Stimulated activated CD8-positive, alpha-beta memory T cell treated with anti-CD3 and anti-CD28 coated beads, Interleukin-4, amount 100 ng/mL, for 4 hours (primary cell): ENCODE results near the gene LEKR1.

ENCODE experiments used
- DNase-seq, 2 donors: peaks; one replicate each; pipeline ENCODE4 v3.0.0-alpha.2; 2020; ENCODE audit warnings: low read depth in 2 of 2, low spot score in 1 of 2

Gene LEKR1

DNA sequence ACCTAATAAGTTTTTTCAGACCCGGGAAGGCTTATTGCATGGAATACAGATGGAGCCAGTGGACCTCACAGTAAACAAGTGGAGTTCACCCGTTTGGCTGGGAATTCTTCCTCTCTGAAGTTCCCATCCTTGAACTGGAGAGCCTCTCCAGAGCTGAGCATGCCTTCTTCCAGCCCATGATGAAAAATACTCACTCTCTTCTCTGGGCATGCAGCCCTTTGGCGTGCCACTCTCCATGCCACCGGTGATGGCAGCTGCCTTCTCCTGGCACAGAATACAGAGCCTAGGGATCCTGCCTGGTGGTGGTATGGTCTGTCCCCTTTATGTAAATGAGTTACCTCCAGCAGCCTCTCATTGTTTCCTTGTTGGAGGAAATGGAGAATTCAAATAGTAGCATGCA, 150.8 kb downstream of the LEKR1 start:
- DNase-seq = no peak

DNA sequence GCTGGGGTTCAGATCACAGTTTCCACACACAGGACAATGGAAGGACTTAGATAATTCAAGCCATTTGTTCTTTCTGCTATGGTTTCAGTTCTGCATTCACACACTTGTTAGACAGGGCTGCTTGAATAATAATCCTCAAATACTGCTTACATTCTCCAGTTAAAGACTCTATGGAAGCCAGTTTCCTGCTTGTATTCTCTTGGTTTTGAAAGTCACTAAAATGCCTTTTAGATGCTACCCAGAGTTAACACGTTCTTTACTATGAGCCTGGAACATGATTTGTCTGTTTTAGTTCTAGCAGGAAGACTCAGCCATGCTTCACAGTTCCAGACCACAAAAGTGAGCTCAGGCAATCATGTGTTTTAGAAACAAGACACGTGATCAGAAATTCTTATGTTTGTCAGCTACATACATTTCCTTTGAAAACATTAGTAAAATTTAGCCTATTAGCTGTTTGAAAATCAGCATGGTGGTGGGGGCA, 152.4 kb downstream of the LEKR1 start:
- DNase-seq = no peak

DNA sequence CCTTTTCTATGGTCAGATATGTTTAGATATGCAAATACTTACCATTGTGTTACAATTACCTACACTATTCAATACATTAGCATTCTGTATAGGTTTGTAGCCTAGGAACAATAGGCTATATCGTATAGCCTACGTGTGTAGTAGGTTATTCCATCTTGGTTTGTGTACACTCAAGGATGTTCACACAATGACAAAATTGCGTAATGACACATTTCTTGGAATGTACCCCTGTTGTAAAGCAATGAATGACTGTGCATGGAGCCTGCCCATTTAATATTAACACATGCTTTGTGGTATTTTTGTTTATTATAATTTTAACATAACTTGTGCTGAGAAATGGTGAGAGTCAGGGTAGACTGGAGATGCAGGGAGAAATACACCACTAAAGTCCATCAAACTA, 154.9 kb downstream of the LEKR1 start:
- DNase-seq = no peak

DNA sequence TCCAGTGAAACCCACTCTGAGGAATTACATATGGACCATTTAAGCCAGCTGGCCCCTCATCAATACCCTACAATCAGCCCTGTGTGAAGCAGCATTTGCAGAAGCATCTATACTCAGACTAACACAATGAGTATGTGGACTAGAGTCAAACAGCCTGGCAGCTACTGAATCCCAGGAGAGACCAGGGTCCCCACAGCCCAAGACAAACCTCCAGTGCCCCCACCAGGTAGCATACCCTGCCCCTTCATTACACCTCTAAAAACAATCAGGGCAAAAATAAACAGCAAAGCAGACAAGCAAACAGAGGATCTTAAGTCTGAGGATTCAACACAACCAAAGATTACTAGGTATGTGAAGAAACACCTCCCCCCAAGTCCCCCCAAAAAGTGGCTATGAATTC, 157.4 kb downstream of the LEKR1 start:
- no peak for DNase-seq

DNA sequence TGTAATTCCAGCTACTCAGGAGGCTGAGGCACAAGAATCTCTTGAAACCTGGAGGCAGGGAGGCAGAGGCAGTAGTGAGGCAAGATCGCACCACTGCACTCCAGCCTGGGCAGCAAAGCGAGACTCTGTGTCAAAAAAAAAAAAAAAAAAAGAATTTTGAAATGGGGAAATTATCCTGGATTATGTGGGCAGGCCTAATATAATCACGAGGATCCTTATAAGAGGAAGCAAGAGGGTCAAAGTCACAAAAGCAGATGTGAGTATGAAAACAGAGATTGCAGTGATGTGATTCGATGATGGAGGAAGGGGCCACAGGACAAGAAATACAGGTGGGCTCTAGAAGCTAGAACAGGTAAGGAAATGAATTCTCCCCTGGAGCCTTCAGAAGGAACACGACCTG, 159.6 kb downstream of the LEKR1 start:
- no peak for DNase-seq

DNA sequence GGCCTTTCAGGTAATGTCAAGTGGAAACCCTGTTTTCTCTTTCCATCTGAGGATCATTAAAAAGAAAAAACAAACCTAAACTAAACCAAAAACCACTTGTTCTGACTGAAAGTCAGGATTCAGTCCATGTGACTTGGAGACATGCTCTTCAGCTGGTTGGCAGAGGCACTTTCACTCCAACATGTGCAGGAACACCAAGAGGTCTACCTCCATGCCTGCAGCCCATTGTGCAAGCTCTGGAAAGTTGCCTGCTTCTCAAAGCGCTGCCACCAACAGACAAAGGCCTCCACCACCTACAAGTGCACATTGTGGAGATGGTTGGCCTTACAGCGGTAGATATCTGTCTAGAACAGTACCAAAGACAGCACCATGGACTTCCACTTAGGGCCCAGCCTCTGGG, 161.8 kb downstream of the LEKR1 start:
- DNase-seq = no peak

DNA sequence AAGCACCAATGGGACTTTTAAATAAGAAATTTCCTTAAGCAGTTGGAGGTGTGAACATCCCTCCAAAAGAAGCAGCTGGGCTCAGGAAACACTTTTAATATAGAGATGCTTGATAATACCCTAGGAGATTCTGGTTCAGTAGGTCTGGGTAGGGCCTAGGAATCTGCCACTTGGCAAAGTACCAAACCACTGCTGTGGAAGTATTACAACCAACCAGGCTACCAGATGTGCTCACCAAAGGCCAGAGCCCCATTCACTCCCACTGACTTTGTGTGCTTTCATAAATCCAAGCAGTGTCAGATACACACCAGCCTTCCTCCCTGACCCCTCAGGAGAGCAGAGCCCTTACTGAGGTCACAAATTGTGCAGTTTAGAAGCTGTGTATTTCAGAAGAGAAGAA, 171.2 kb downstream of the LEKR1 start:
- DNase-seq = no peak

DNA sequence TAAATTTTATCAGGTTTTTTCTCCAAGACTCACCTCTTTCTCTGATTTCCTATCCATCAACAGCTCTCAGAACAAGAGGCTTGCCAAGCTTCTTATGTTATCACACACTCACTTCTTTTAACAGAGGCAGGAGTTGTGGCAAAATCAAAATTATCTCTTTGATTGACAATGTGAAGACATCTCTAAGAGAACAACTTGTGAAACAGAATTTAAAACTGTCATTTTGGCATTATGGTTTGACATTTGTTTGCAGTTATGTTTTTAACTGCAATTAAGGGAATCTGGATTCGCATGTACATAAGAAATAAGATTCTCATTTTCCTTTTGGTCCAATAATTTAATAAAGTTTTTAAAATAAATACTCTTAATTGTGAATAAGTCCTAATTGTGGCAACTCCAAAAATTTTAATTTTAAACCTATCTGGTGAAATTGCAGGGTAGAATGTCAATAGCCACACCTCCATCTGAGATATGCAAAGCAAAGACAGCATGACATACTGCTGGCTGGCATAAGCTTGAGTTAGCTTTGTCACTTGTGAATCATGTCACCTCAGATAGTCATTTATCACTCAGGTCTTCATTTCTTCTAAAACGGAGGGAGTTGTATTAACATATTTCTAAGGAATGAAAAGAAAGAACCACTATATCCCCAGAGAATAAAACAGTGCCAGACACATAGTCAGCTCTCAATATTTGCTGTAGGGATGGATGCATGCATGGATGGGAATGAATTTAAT, 175.2 kb downstream of the LEKR1 start:
- DNase-seq = no peak

DNA sequence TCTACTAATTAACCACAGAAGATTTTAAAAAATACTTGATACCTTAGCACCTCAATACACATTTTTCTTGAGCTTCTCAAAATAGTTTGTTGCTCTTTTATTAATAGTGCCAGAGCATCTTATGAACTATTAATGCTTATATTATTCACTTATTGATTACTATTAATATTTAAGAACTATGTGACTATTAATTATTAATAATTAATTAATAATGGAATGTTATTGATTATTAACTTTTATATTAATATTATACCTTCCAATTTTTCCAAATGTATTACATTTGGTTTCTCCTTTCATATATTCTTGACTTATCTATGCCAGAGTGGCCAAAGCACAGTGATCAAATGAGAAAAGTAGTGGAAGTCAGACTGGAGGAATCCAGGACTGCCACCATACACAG, 195.5 kb downstream of the LEKR1 start:
- DNase-seq = no peak

DNA sequence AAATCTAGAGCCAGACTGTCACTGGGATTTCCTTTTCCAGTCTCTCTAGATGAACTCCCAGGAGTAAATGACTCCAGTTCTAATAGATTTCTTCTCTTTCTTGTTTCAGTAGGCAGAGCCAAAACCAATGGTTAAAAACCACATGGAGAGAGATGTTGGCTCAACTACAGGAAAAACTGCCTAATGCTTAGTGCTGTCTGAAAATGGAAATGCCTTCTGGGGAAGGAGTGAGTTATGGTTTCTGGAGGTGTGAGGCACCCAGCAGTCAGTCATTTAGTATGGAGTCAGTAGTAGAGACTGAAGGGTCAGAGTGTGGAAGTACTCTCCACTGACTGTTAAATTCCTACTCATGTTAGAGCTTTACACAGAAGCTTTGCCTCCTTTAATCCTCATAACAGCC, 197.1 kb downstream of the LEKR1 start:
- DNase-seq = no peak

DNA sequence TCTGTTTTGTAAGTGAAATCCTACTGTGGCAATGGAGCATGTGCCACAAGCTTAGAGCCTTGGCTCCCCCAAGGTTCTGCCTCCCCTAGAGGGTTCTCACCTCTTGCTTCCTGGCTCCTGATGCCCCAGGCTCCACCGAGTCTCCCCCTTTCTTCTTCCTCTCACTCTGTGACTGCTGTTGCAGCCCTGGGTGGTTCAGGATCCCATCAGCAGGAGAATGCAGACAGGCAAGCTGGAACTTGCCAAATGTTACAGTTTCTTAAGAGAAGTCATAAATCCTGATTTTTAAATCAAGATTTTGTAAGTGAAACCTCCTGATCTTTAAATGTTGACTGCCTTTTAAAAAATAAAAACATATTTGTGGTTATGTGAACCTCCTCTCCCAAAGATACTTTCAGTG, 199.9 kb downstream of the LEKR1 start:
- DNase-seq = no peak

DNA sequence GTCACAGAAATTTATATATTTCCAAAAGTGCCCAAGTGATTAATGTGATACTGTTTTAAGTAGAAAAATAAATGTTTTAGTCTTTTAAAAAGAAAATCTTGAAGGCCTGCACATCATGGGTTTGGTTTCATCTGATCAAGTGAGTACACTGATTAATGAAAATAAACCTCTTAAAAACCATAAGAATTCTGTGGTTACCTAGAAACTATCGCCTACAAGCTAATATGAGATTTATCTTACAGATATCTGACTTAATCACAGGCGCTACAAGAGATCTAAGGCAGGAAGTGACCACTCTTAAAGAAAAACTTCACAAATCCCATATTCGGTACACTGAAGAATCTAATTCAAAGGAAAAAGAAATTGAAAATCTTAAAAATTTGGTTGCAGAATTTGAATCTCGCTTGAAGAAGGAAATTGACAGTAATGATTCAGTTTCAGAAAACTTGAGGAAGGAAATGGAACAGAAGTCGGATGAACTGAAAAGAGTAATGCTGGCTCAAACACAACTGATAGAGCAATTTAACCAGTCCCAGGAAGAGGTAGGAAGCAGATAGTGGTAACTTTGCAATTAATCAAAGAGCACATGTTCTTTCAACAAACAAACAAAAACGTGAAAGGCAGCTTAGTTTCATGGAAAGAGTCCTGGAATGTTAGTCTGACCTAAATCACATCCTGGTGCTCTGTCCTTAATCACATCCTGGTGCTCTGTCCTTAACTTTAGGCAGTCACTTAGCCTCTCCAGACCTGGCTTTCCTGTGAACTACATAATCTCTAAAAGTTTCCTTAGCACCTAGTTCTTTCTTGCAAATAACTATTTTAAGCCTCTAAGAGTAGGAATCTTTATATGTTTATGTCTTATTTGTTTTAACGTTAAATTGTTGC, 201.9 kb downstream of the LEKR1 start:
- DNase-seq = no peak

DNA sequence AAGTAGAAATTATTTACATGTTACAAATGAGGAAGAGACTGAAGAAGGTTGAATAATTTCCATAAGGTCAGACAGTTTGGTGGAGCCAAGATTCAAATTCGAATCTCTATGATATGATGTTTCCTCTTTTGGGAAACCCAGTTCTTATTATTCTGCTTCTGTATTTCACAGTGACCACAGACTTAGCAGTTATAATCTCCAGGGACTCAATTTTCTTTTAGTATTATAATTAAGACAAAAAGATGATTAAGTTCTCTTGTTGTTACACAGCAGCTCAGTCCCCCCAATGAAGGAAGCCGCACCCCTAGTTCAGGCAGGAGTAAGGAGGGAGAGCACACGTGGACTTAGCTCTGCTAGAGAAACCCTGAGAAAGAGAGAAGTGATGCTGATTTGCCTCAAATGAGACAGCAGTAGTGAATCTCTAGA, 203.2 kb downstream of the LEKR1 start:
- no peak for DNase-seq

DNA sequence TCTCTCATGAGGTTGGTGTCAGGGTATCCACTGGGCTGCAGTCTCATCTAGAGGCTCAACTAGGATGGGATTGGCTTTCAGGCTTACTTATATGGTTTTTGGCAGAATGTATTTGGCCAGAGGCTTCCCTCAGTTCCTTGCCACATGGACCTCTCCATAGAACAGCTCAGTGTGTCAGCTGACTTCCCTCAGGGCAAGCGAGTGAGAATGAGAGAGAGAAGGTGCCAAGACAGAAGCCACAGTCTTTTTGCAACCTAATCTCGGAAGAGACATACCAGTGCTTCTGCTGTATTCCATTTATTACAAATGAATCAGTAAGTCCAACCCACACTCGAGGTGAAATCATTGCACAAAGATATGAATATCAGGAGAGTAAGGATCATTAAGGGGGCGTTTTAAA, 204.6 kb downstream of the LEKR1 start:
- no peak for DNase-seq

DNA sequence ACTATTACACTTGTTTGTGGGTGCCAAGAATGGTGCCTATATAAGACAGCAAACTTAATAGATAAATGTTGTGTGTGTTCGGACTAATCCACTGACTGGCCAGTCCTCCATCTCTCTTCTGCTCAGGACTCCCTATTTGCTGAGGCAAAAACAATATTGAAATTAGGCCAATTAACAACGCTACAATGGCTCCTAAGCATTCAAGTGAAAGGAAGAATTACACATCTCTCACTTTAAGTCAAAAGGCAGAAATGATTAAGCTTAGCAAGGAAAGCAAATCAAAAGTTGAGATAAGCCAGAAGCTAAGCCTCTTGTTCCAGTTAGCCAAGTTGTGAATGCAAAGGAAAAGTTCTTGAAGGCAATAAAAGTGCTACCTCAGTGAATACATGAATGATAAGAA, 206.8 kb downstream of the LEKR1 start:
- DNase-seq = no peak

DNA sequence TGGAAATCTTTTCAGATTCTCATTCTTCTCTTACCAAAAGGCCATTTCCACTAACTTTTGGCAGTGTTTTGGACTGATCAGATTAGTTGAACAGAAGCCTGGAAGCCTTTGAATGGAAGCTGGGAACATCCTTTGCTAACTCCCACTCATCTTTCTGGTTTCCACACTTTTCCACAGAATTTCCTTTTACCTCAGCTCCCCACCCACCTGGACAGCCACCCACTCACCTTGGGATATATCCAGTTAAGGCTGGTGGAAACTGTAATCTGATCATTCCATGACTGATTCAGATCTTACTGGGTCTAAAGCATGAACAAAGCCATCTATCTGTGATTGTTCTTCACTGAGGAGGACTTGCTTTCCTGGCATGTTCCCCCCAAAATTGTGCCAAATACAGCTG, 214.3 kb downstream of the LEKR1 start:
- no peak for DNase-seq

DNA sequence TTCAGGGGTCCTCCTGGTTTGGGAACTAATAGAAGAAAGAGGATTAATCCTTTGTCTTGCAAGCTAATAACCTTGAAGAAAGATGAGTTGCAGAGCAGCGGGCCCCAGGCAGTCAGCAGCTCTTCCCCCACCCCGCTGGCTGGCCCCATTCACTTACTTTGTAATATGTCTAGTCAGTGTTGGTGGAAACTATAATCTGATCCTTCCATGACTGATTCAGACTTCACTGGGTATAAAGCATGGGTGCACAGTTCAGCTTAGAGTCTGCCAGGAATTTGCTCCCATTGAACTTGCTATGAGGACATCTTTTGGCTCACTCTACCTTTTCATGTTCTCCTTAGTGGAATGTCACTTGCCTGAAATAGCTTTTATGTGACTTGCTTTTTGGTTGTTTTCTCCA, 216.1 kb downstream of the LEKR1 start:
- DNase-seq = no peak

DNA sequence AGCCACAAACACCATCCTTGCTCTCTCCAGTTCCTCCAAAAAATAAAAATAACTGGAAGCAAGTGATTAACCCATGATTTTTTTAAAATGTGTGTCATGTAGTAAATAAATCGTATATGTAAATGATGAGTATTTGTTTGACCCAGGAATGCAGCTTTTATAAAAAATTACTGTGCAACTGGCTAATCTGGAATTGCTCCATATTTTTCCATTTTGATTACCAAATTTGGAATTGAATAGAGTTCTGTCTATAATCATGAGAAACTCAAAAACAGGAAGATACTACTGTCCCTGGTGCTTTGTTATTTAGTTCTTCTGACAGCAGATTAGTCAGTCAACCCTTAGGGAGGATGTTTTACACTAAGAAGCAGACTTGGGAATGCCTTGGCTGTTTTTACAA, 217.6 kb downstream of the LEKR1 start:
- no peak for DNase-seq

DNA sequence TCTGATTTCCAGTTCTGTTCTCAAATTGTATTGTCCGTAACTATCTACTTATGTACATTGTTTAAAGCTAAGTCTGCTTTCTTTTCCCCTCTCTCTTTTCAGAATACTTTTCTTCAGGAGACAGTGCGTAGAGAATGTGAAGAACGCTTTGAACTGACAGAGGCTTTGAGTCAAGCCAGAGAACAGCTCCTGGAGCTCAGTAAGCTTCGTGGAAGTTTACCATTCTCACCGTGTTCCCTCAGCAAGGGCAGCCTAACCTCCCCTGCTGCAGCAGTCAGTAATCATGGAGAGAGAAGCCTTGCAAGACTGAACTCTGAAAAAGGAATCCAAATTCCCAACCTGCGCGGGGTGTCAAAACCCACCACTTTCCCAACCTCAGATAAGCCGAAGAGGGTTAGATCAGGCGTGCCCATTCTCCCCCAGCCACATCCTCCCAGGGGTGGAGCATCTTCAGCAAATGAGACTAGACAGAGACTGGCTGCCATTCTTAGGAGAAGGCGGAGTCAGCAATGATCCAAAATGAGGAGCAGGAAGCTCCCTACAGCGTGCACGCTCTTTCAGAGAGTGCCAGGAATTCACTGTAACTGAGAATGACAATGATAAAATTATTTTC, 219.2 kb downstream of the LEKR1 start:
- DNase-seq = no peak

DNA sequence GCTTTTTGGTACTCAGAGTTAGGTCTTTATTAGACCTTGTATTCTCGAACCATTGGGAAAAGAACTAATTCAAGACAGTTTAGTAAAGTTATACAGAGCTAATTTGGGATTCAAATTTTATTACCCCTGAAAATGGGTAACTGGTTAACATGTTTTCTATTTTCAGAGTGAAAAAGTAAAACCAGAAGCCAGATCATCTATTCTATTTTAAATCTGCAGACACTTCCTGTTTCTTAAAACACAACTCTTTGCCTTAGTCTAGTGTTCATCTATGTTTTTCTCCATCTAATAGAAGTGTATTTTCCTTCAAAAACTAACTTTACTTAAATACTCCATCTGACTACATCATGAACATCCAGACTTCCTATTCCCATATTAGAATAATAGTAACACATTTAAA, 220.4 kb downstream of the LEKR1 start:
- DNase-seq = no peak

DNA sequence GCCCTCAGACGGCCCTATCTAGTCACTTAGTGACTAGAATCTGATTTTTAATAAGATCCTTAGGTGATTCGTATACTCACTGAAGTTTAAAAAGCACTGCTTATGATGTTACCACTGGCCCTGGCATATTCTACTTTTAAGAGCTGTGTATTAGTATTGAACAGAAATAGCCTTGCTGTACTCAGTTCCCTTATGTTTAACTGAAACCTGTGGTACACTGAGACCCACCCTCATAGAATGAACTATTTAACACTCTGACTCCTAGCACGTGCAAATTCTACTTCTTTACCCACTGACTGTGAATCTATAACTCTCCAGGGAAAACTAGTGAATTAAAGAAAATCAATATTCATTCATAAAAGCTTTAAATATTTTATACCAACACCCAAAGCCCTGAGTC, 224.9 kb downstream of the LEKR1 start:
- DNase-seq = no peak

DNA sequence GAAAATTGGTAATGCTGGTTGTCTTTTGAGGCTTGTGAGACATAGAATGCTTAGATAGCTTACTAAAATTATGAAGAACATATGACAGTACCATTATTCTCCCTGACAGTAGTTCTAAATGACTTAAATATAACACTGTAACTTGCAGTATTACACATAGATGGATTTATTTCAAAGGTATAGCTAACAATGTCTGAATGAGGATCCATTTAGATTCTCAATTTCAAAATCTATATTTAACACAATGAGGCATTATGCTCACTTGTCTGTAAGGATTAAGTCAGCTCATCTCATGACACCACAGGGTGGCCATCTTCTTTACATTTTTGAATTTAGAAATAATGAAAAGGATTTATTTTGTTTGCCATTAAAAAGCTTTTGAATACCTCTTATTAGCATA, 225.4 kb downstream of the LEKR1 start:
- DNase-seq = no peak
